Cardiac muscle cell (in vitro differentiated cells and primary cell): ENCODE measurements around the gene ZNF184. TPM values are rescaled to one million over a fixed set of nuclear protein-coding genes. Genes with fewer than 3 reads are reported as not detected.

Experiments
- DNase-seq, 2 donors: peaks; one replicate each; pipeline versions ENCODE4 v3.0.0 to v3.0.0-alpha.2; 2010 to 2017; ENCODE audit warnings: low read depth in 1 of 2, low spot score in 1 of 2
- H3K27ac ChIP-seq: fragments of 200-600 bp; sonication (generic); 2 replicates; pipeline ENCODE4 v1.5.1; 2016
- H3K27me3 ChIP-seq: fragments of 200-600 bp; sonication (generic); 2 replicates; pipeline ENCODE4 v1.6.0; 2016; ENCODE audit warnings: control low read depth
- H3K36me3 ChIP-seq: fragments of 200-600 bp; sonication (generic); 2 replicates; pipeline ENCODE4 v1.5.1; 2016; ENCODE audit warnings: control low read depth
- H3K4me1 ChIP-seq: fragments of 200-600 bp; sonication (generic); 2 replicates; pipeline ENCODE4 v1.8.1; 2017; ENCODE audit warnings: low read depth, mild to moderate bottlenecking, mixed run types
- H3K4me3 ChIP-seq: fragments of 200-600 bp; sonication (generic); 2 replicates; pipeline ENCODE4 v1.5.1; 2016; ENCODE audit warnings: mild to moderate bottlenecking
- H3K9me3 ChIP-seq: fragments of 200-600 bp; sonication (generic); 2 replicates; pipeline ENCODE4 v1.5.1; 2017; ENCODE audit warnings: low read depth, mild to moderate bottlenecking, control low read depth
- polyA plus RNA-seq: library from polyadenylated mRNA; unstranded; fragments of >200 nt; fragmentation: Nextera tagmentation; extraction: Ambion mirVana; gene quantifications from 2 replicates; pipeline ENCODE4 v1.2.1, GENCODE V29; 2016
- total RNA-seq: library from RNA; depleted of rRNA; stranded (reverse); fragments of >200 nt; gene quantifications from 2 replicates; pipeline ENCODE4 v1.2.3, GENCODE V29; 2016
- TF ChIP-seq, protein P1 (sequence below): IDR thresholded peaks from 2 replicates; pipeline ENCODE4 v1.5.1; 2012; ENCODE audit warnings: low read depth, mild to moderate bottlenecking, low read length

ZNF184 gene
- total and polyA plus RNA-seq, 2 experiments from 2014 or later = 4.9 to 5.1 TPM

DNA sequence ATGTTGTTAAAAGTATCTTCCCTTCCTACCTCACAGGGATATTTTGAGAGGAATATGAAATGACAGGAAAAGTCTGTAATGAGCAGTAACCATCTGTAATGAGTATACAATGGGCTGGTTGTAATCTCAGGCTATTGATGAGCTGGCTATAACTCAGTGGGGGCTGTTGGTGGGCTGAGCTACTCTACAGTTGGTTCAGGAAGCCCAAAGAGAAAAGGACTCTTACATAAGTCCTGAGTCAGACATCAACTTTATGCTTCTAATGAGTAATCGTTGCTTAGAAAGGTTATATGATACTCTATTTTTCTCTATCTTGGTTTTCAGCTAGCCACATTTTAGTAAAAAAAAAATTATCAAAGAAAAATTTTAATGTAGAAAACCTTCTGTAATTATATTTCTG, 57.9 kb downstream of the ZNF184 start:
- Histone ChIP-seq H3K27ac (no peak overlapping the region), H3K36me3 (no peaks in the 10 kb centered on the region), H3K27me3 (no peaks in the 10 kb centered on the region), H3K9me3 (no peaks in the 10 kb centered on the region), H3K4me1 (no peaks in the 10 kb centered on the region), H3K4me3 (no peak overlapping the region)
- TF ChIP-seq, protein P1, sequence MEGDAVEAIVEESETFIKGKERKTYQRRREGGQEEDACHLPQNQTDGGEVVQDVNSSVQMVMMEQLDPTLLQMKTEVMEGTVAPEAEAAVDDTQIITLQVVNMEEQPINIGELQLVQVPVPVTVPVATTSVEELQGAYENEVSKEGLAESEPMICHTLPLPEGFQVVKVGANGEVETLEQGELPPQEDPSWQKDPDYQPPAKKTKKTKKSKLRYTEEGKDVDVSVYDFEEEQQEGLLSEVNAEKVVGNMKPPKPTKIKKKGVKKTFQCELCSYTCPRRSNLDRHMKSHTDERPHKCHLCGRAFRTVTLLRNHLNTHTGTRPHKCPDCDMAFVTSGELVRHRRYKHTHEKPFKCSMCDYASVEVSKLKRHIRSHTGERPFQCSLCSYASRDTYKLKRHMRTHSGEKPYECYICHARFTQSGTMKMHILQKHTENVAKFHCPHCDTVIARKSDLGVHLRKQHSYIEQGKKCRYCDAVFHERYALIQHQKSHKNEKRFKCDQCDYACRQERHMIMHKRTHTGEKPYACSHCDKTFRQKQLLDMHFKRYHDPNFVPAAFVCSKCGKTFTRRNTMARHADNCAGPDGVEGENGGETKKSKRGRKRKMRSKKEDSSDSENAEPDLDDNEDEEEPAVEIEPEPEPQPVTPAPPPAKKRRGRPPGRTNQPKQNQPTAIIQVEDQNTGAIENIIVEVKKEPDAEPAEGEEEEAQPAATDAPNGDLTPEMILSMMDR = no peak
- no peak for DNase-seq

DNA sequence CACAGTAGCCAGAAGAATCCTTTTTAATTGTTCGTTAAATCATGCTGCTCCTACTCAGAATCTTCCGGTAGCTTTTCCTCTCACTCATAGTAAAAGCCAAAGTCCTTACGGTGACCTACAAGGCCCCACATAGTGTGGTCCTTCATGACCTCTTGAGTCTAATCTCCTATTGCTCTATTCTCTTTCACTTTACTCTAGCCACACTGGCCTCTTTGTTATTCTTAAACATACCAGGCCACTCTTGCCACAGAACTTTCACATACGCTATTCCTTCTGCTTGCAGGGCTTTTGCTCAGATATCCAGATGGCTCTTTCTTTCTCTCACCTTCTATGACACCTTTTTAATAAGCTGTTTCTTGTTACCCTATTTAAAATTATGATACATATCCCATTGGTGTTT, 58.6 kb downstream of the ZNF184 start:
- TF ChIP-seq, protein P1 = no peak
- no peaks in the 10 kb centered on the region for H3K27me3 ChIP-seq
- H3K4me1 ChIP-seq = no peaks in the 10 kb centered on the region
- H3K36me3 ChIP-seq = no peaks in the 10 kb centered on the region
- DNase-seq = no peak
- no peaks in the 10 kb centered on the region for H3K9me3 ChIP-seq
- no peak overlapping the region for H3K27ac ChIP-seq
- H3K4me3 ChIP-seq = no peak overlapping the region

GRCh38 chr6:27407153-27407814, 65.6 kb downstream of the ZNF184 start:
- DNase-seq = no peak
- Histone ChIP-seq H3K4me3 (no peak overlapping the region), H3K36me3 (no peaks in the 10 kb centered on the region), H3K27ac (no peak overlapping the region), H3K9me3 (no peaks in the 10 kb centered on the region), H3K27me3 (no peaks in the 10 kb centered on the region), H3K4me1 (no peaks in the 10 kb centered on the region)
- TF ChIP-seq, protein P1 = no peak

DNA sequence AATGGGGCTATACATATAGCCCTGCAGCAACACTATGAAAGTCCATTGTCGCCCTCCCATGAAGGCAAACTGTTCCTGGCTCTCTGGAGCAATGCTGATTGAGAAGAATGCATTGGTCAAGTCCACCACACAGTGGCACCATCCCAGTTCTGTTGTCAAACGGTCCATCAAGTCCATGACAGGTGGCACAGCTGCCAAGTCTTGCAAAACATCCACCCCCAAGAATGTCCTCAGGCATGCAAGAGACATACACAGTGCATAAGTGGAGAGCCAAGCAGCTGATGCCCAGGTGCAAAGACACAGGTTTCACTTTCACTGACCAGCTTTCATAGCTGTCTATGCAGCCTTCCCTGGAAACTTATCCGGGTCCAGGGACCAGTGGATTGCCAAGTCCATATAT, 66.8 kb downstream of the ZNF184 start:
- H3K36me3 ChIP-seq = no peaks in the 10 kb centered on the region
- TF ChIP-seq, protein P1 = no peak
- no peak overlapping the region for H3K27ac ChIP-seq
- no peak for DNase-seq
- no peaks in the 10 kb centered on the region for H3K9me3 ChIP-seq
- H3K27me3 ChIP-seq = no peaks in the 10 kb centered on the region
- H3K4me1 ChIP-seq = no peaks in the 10 kb centered on the region
- no peak overlapping the region for H3K4me3 ChIP-seq

GRCh38 chr6:27400877-27401642, 71.8 kb downstream of the ZNF184 start:
- TF ChIP-seq, protein P1 = no peak
- H3K4me3 ChIP-seq = no peak overlapping the region
- H3K9me3 ChIP-seq = no peaks in the 10 kb centered on the region
- no peaks in the 10 kb centered on the region for H3K4me1 ChIP-seq
- H3K27ac ChIP-seq = no peak overlapping the region
- DNase-seq = no peak
- peaks cover 6% of the 10 kb centered on the region for H3K36me3 ChIP-seq
- no peaks in the 10 kb centered on the region for H3K27me3 ChIP-seq

Other genes with a start within 250 kb of the ZNF184 start
- gene PRSS16, start 225.4 kb downstream of the ZNF184 start, total RNA-seq = 4.4 and 9.9 TPM in 2 replicates
- 2.7 and 5.2 TPM in 2 replicates for gene PRSS16, start 225.4 kb downstream of the ZNF184 start, polyA plus RNA-seq
- 0.18 TPM in 1 of 2 replicates, not detected in the other for gene POM121L2, start 160.8 kb downstream of the ZNF184 start, total RNA-seq
- gene POM121L2, start 160.8 kb downstream of the ZNF184 start, polyA plus RNA-seq = 0.60 TPM in 1 of 2 replicates, not detected in the other
- 3.7 and 5.4 TPM in 2 replicates for gene ZNF391, start 84.3 kb downstream of the ZNF184 start, total RNA-seq
- 11.0 and 12.9 TPM in 2 replicates for gene ZNF391, start 84.3 kb downstream of the ZNF184 start, polyA plus RNA-seq